Naive thymus-derived CD8-positive, alpha-beta T cell (primary cell): ENCODE results near the gene MYO5A. TPM values are rescaled to one million over a fixed set of nuclear protein-coding genes. Genes with fewer than 3 reads are reported as not detected.
"Not testable (repeated sequence)": the region's sequence is repeated elsewhere in the genome, so short reads cannot be mapped to it uniquely, and the experiment has no call there.

Source experiments
- ATAC-seq, 2 donors: fragments of 150-1000 bp; cut with Tn5 transposase in 1 of 2; sonication (Bioruptor Pico), chemical (Tn5 transposase) in 1 of 2; 1 replicate in 1 of 2; 2 replicates in 1 of 2; pipeline ENCODE4 v1.10.0; 2021; ENCODE audit warnings: mild to moderate bottlenecking in 2 of 2, moderate library complexity in 2 of 2
- POLR2A ChIA-PET: fragments of 350-600 bp; sonication (Branson Sonifier 250); formaldehyde crosslinking; loops from one replicate; lab custom pipeline; 2021; ENCODE audit warnings: antibody characterized with exemption; lab: Charles Lee
- DNase-seq, 10 donors: peaks; one replicate each; pipeline versions ENCODE4 v3.0.0 to v3.0.0-alpha.2; 2020 to 2022
- H3K27ac Mint-ChIP-seq, 10 donors: one replicate each; pipeline ENCODE4 v1.8.0; 2020 to 2022; ENCODE audit warnings: mild to moderate bottlenecking in 10 of 10, mixed read lengths in 10 of 10, moderate library complexity in 4 of 10, inconsistent platforms in 1 of 10
- H3K27me3 Mint-ChIP-seq, 5 donors: one replicate each; pipeline ENCODE4 v1.8.0; 2021 to 2022; ENCODE audit warnings: mixed read lengths in 5 of 5
- H3K36me3 Mint-ChIP-seq, 3 donors: one replicate each; pipeline ENCODE4 v1.8.0; 2020 to 2022; ENCODE audit warnings: mixed read lengths in 3 of 3, mild to moderate bottlenecking in 2 of 3, inconsistent platforms in 1 of 3
- H3K4me1 Mint-ChIP-seq, 4 donors: one replicate each; pipeline ENCODE4 v1.8.0; 2021 to 2022; ENCODE audit warnings: mixed read lengths in 4 of 4
- H3K4me3 Mint-ChIP-seq, 10 donors: one replicate each; pipeline ENCODE4 v1.8.0; 2020 to 2022; ENCODE audit warnings: mild to moderate bottlenecking in 10 of 10, mixed read lengths in 10 of 10, moderate library complexity in 6 of 10, inconsistent platforms in 1 of 10
- H3K9me3 Mint-ChIP-seq, 9 donors: one replicate each; pipeline ENCODE4 v1.8.0; 2020 to 2022; ENCODE audit warnings: mixed read lengths in 9 of 9, mild to moderate bottlenecking in 3 of 9, inconsistent platforms in 1 of 9, moderate library complexity in 1 of 9
- polyA plus RNA-seq, 3 donors: library from polyadenylated mRNA; unstranded; fragments of 300-500 nt; fragmentation: Illumina TruSeq; gene quantifications; one replicate each; pipeline ENCODE4 v1.2.3, GENCODE V29; 2021
- total RNA-seq, 8 experiments: library from RNA in 2 of 8; stranded (reverse) in 2 of 8; gene quantifications; one replicate each; pipeline ENCODE4 v1.2.3 and lab custom pipeline; 2021 to 2026

The MYO5A gene
- total and polyA plus RNA-seq, 5 experiments from 2014 or later: 2.3 to 23.2 (median 5.6) TPM

GRCh38 chr15:52291204-52291603 lies 237.5 kb downstream of the MYO5A start:
- peaks cover 15 to 36% (median 27%) of the 10 kb centered on the region in 5 donors for H3K27me3 Mint-ChIP-seq
- peaks cover 0 to 19% (median 2%) of the 10 kb centered on the region in 4 donors for H3K4me1 Mint-ChIP-seq
- no peaks in the 10 kb centered on the region for H3K36me3 Mint-ChIP-seq
- POLR2A ChIA-PET: no interaction called here
- ATAC-seq: no peak
- no peaks in the 10 kb centered on the region for H3K9me3 Mint-ChIP-seq
- no peak for DNase-seq
- H3K4me3 Mint-ChIP-seq: no peak overlapping the region
- peak overlapping the region in 2 of 10 donors; percentile 5 to 42 for H3K27ac Mint-ChIP-seq

GRCh38 chr15:52290800-52291199 lies 237.9 kb downstream of the MYO5A start:
- Mint-ChIP-seq H3K36me3 (no peaks in the 10 kb centered on the region), H3K27ac (no peak overlapping the region), H3K27me3 (peaks cover 15 to 35% (median 27%) of the 10 kb centered on the region in 5 donors), H3K9me3 (no peaks in the 10 kb centered on the region), H3K4me3 (no peak overlapping the region), H3K4me1 (peaks cover 0 to 16% (median 2%) of the 10 kb centered on the region in 4 donors)
- no peak for DNase-seq
- ATAC-seq: no peak
- POLR2A ChIA-PET: no interaction called here

- Mint-ChIP-seq H3K9me3 (no peaks in the 10 kb centered on the region), H3K27ac (no peak overlapping the region), H3K27me3 (peaks cover 15 to 34% (median 27%) of the 10 kb centered on the region in 5 donors), H3K4me3 (no peak overlapping the region), H3K36me3 (no peaks in the 10 kb centered on the region), H3K4me1 (peaks cover 0 to 15% (median 2%) of the 10 kb centered on the region in 4 donors)
- DNase-seq (no peak), ATAC-seq (no peak)
- POLR2A ChIA-PET: no interaction called here
Observed at GRCh38 chr15:52290329-52290728, 238.4 kb downstream of the MYO5A start.

- Mint-ChIP-seq H3K4me3 (no peak overlapping the region), H3K36me3 (no peaks in the 10 kb centered on the region), H3K27me3 (peaks cover 15 to 31% (median 27%) of the 10 kb centered on the region in 5 donors), H3K4me1 (peaks cover 0 to 13% (median 2%) of the 10 kb centered on the region in 4 donors), H3K27ac (no peak overlapping the region), H3K9me3 (no peaks in the 10 kb centered on the region)
- DNase-seq (no peak), ATAC-seq (no peak)
- POLR2A ChIA-PET: no interaction called here
Observed at GRCh38 chr15:52289629-52290081, 239.0 kb downstream of the MYO5A start.

- no peak overlapping the region for H3K27ac Mint-ChIP-seq
- peaks cover 8 to 24% (median 20%) of the 10 kb centered on the region in 5 donors for H3K27me3 Mint-ChIP-seq
- no peak overlapping the region for H3K4me3 Mint-ChIP-seq
- H3K9me3 Mint-ChIP-seq: peaks cover 0 to 1% (median 0%) of the 10 kb centered on the region in 9 donors
- no peak for DNase-seq
- no peak for ATAC-seq
- peaks cover 0 to 10% (median under 1%) of the 10 kb centered on the region in 4 donors for H3K4me1 Mint-ChIP-seq
- POLR2A ChIA-PET: no interaction called here
- H3K36me3 Mint-ChIP-seq: no peaks in the 10 kb centered on the region
Observed at GRCh38 chr15:52288986-52289385, 239.7 kb downstream of the MYO5A start.

- Mint-ChIP-seq H3K4me3 (no peak overlapping the region), H3K27ac (no peak overlapping the region), H3K4me1 (peaks cover 0 to 6% (median under 1%) of the 10 kb centered on the region in 4 donors), H3K36me3 (no peaks in the 10 kb centered on the region), H3K9me3 (peaks cover 0 to 1% (median 0%) of the 10 kb centered on the region in 9 donors), H3K27me3 (peaks cover 3 to 17% (median 14%) of the 10 kb centered on the region in 5 donors)
- POLR2A ChIA-PET: no interaction called here
- DNase-seq (no peak), ATAC-seq (no peak)
Observed at GRCh38 chr15:52288051-52288942, 240.4 kb downstream of the MYO5A start.

- no peak for ATAC-seq
Observed at GRCh38 chr15:52287114-52287513, 241.6 kb downstream of the MYO5A start.

GRCh38 chr15:52285941-52286340 lies 242.7 kb downstream of the MYO5A start:
- POLR2A ChIA-PET, H3K27me3 Mint-ChIP-seq, H3K36me3 Mint-ChIP-seq, H3K9me3 Mint-ChIP-seq, ATAC-seq, H3K4me3 Mint-ChIP-seq, H3K4me1 Mint-ChIP-seq, H3K27ac Mint-ChIP-seq, DNase-seq: not testable (repeated sequence)

More at GRCh38 chr15:52287114-52287513, 241.6 kb downstream of the MYO5A start:
- DNase-seq: no peak
- peaks cover 0 to 2% (median under 1%) of the 10 kb centered on the region in 4 donors for H3K4me1 Mint-ChIP-seq
- peaks cover 2 to 6% (median 2%) of the 10 kb centered on the region in 5 donors for H3K27me3 Mint-ChIP-seq
- no peaks in the 10 kb centered on the region for H3K36me3 Mint-ChIP-seq
- H3K27ac Mint-ChIP-seq: no peak overlapping the region
- POLR2A ChIA-PET: no interaction called here
- peaks cover 0 to 1% (median 0%) of the 10 kb centered on the region in 9 donors for H3K9me3 Mint-ChIP-seq
- no peak overlapping the region for H3K4me3 Mint-ChIP-seq

- ATAC-seq: no peak
- H3K9me3 Mint-ChIP-seq: peaks cover 0 to 1% (median 0%) of the 10 kb centered on the region in 9 donors
- DNase-seq: no peak
- H3K4me1 Mint-ChIP-seq: no peaks in the 10 kb centered on the region
- H3K36me3 Mint-ChIP-seq: no peaks in the 10 kb centered on the region
- no peak overlapping the region for H3K27ac Mint-ChIP-seq
- H3K4me3 Mint-ChIP-seq: no peak overlapping the region
- POLR2A ChIA-PET: interaction anchor here (0.6 kb wide), 1 partner anchor 207 kb away, joined by 3 read pairs; no protein-coding TSS in a partner anchor
- H3K27me3 Mint-ChIP-seq: peaks cover 0 to 2% (median 0%) of the 10 kb centered on the region in 5 donors
Observed at GRCh38 chr15:52284164-52284563, 244.5 kb downstream of the MYO5A start.

- Mint-ChIP-seq H3K4me3 (no peak overlapping the region), H3K36me3 (no peaks in the 10 kb centered on the region), H3K27ac (no peak overlapping the region), H3K4me1 (no peaks in the 10 kb centered on the region), H3K9me3 (peaks cover 0 to 1% (median 0%) of the 10 kb centered on the region in 9 donors), H3K27me3 (peaks cover 0 to 2% (median 0%) of the 10 kb centered on the region in 5 donors)
- ATAC-seq: no peak
- DNase-seq: no peak
- POLR2A ChIA-PET: no interaction called here
Observed at GRCh38 chr15:52283281-52283680, 245.4 kb downstream of the MYO5A start.

- ATAC-seq (no peak), DNase-seq (no peak)
- Mint-ChIP-seq H3K4me3 (no peak overlapping the region), H3K27me3 (peaks cover 0 to 2% (median 0%) of the 10 kb centered on the region in 5 donors), H3K36me3 (no peaks in the 10 kb centered on the region), H3K27ac (no peak overlapping the region), H3K4me1 (no peaks in the 10 kb centered on the region), H3K9me3 (peaks cover 0 to 1% (median 0%) of the 10 kb centered on the region in 9 donors)
- POLR2A ChIA-PET: no interaction called here
Observed at GRCh38 chr15:52282418-52282817, 246.3 kb downstream of the MYO5A start.

GRCh38 chr15:52281085-52282035 lies 247.3 kb downstream of the MYO5A start:
- Mint-ChIP-seq H3K27ac (no peak overlapping the region), H3K36me3 (no peaks in the 10 kb centered on the region), H3K9me3 (peaks cover 0 to 1% (median 0%) of the 10 kb centered on the region in 9 donors), H3K4me1 (no peaks in the 10 kb centered on the region), H3K27me3 (no peaks in the 10 kb centered on the region), H3K4me3 (no peak overlapping the region)
- no peak for DNase-seq
- no peak for ATAC-seq
- POLR2A ChIA-PET: interaction anchor here (0.7 kb wide), 1 partner anchor 158 kb away, joined by 4 read pairs; no protein-coding TSS in a partner anchor
